Measurements from ENCODE around the gene XPA.
A peak's percentile ranks its signal among the peaks of the same experiment; 100 is the strongest.
"Not testable (repeated sequence)": the region's sequence is repeated elsewhere in the genome, so short reads cannot be mapped to it uniquely, and the experiment has no call there.

XPA gene

DNA sequence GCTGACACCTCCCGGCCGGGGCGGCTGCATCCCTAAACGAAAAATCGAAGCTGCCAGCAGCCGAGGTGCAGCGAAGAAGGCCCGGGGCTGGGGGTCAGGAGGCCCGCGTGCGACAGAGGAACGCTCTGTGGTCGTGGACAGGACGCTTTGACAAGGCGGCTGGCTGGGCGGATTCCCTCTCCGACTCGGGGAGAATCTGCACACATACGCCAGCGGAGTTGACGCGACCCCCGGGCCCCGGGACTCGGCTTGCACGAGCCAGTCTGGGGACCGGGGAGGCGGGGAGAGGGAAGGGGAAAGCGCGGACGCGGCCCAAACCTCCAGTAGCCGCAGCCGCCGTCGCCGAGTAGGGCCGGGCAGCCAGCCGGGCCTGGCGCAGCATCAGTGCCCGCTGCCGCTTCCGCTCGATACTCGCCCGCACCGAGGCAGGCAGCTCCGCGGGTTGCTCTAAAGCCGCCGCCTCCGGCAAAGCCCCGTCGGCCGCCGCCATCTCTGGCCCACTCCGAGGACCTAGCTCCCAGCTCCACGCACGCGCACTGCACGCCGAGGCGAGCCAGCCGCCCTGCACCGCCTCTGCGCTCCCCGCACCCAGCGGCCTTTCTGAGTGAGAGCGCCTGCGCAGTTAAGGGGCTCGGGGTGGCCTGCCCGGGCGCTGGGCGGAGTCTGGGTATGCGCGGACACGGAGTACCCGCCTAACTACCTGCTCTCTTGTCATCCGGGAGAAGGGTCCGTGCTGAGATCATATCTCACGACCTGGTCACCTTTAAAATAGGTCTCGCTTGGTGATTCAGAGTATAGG lies at the start of gene XPA:
Gene XPA (minus strand): TSS at position 538 of the 799 bp plus-strand sequence. CDS start 48 bp downstream, at position 490.
- peak within 1 kb of the TSS; percentile 83 for H3K4me3 Mint-ChIP-seq
- H3K27me3 Mint-ChIP-seq = peaks cover 17% of the 10 kb centered on the region
- peak within 1 kb of the TSS; percentile 86 for H3K27ac Mint-ChIP-seq
- H3K4me1 Mint-ChIP-seq = peaks cover 55% of the 10 kb centered on the region
- CTCF ChIA-PET = interaction anchor here (0.8 to 1.8 kb wide), 7 partner anchors 8 to 310 kb away, joined by 3 to 6 read pairs (median 4); partner anchors contain the start of genes NCBP1, TDRD7, TRMO and TSTD2
- H3K9me3 Mint-ChIP-seq = no peaks in the 10 kb centered on the region
- H3K36me3 Mint-ChIP-seq = peaks cover 25% of the 10 kb centered on the region
- DNase-seq = peak; percentile 98

DNA sequence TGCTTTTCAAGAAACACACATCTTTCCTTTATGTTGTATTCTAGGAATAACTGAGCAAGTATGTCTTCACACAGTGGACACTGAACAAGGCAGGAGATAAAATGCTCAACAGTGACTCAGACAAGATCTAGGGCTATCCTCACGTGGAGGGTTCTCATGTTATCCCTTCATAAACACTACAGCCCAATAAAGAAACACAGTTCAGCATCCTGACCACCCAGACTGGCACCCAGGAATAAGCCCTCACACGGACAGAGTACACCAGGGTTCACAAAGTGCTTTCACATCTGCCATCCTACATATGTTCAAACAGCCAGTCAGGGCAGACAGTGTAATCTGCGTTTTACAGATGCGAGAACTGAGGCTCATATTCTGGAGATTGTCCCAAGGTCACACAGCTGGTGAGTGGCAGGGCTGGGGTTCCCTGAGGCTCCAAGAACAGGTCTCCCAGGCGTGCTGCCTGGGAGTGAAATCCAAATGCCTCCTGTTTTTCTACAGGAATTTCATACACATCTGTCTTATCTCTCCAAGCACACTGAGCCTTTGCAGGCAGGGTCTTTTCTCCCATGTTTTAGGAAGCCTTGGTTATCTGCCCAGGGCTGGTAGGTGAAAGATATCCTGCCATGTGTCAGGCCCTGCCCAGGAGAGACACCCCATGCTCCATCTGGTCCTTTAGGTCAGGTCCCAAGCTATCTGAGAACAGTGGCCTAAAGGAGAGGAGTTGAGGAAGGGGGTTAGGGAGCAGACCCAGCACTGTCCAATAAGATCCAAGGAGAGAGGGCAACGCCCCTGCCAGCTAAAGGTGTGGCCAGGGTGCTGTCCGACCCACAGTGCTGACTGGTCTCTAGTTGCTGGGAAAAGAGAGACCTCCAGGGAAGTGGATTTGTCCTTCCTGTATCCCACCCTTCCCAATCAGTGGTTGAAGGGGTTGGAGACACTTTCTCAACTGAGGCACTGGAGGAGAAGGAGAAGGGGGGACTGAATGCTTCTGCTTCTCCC lies 47.9 kb upstream of the XPA start:
- Mint-ChIP-seq H3K4me1 (peaks cover 12% of the 10 kb centered on the region), H3K27me3 (peaks cover 71% of the 10 kb centered on the region), H3K9me3 (no peaks in the 10 kb centered on the region), H3K27ac (no peak overlapping the region), H3K36me3 (peaks cover 5% of the 10 kb centered on the region), H3K4me3 (no peak overlapping the region)
- DNase-seq = no peak
- CTCF ChIA-PET = no interaction called here

DNA sequence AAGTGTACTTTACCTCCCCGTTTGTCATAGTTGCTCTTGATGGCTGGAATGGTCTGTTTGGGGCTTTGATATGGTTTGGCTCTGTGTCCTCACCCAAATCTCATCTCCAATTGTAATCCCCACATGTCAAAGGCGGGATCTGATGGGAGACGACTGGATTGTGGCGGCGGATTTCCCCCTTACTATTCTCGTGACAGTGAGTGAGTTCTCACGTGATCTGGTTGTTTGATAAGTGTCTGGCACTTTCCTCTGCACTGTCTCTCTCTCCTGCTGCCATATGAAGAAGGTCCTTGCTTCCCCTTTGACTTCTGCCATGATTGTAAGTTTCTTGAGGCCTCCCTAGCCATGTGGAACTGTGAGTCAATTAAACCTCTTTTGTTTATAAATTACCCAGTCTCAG lies 46.9 kb upstream of the XPA start:
- DNase-seq, CTCF ChIA-PET, H3K9me3 Mint-ChIP-seq, H3K36me3 Mint-ChIP-seq, H3K4me3 Mint-ChIP-seq, H3K27ac Mint-ChIP-seq: not testable (repeated sequence)
- Mint-ChIP-seq H3K4me1 (peaks cover 12% of the 10 kb centered on the region), H3K27me3 (peaks cover 77% of the 10 kb centered on the region)

DNA sequence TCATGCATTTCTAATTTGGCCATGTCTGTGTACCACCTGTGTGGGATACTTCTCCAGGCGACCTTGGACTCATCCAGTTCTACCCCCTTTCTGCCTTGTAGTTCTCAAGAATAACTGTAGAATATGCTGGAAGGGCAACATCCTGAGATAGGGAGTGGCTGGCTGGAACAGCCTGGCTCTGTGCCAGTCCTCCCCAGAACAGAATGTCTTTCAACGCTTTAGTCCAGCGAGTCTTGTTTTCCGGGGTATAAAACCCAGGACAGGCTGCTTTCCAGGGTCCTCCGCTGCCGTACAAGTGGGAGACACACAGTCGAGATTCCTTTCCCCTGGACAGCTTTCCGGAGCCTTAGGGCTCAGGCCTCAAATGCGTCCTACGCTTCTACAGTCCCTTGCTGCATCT lies 45.4 kb upstream of the XPA start:
- Mint-ChIP-seq H3K27me3 (peaks cover 79% of the 10 kb centered on the region), H3K27ac (no peak overlapping the region), H3K4me3 (no peak overlapping the region), H3K9me3 (no peaks in the 10 kb centered on the region), H3K4me1 (peaks cover 12% of the 10 kb centered on the region), H3K36me3 (peaks cover 5% of the 10 kb centered on the region)
- CTCF ChIA-PET = no interaction called here
- DNase-seq = no peak

DNA sequence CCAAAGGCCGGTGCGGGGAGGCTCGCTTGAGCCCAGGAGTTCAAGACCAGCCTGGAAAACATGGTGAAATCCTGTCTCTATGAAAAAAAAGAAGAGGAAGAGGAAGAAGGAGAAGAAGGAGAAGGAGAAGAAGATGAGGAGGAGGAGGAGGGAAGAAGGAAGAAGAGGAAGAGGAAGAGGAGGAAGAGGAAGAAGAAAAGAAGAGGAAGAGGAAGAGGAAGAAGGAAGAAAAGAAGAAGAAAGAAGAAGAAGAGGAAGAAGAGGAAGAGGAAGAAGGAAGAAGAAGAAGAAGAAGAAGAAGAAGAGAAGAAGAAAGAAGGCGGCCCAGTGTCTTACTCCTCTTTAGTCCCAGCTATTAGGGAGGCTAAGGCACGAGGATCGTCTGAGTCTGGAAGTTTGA lies 44.8 kb upstream of the XPA start:
- peaks cover 78% of the 10 kb centered on the region for H3K27me3 Mint-ChIP-seq
- DNase-seq = no peak
- H3K27ac Mint-ChIP-seq = no peak overlapping the region
- H3K36me3 Mint-ChIP-seq = peaks cover 5% of the 10 kb centered on the region
- no peak overlapping the region for H3K4me3 Mint-ChIP-seq
- CTCF ChIA-PET = no interaction called here
- H3K9me3 Mint-ChIP-seq = no peaks in the 10 kb centered on the region
- H3K4me1 Mint-ChIP-seq = peaks cover 12% of the 10 kb centered on the region

DNA sequence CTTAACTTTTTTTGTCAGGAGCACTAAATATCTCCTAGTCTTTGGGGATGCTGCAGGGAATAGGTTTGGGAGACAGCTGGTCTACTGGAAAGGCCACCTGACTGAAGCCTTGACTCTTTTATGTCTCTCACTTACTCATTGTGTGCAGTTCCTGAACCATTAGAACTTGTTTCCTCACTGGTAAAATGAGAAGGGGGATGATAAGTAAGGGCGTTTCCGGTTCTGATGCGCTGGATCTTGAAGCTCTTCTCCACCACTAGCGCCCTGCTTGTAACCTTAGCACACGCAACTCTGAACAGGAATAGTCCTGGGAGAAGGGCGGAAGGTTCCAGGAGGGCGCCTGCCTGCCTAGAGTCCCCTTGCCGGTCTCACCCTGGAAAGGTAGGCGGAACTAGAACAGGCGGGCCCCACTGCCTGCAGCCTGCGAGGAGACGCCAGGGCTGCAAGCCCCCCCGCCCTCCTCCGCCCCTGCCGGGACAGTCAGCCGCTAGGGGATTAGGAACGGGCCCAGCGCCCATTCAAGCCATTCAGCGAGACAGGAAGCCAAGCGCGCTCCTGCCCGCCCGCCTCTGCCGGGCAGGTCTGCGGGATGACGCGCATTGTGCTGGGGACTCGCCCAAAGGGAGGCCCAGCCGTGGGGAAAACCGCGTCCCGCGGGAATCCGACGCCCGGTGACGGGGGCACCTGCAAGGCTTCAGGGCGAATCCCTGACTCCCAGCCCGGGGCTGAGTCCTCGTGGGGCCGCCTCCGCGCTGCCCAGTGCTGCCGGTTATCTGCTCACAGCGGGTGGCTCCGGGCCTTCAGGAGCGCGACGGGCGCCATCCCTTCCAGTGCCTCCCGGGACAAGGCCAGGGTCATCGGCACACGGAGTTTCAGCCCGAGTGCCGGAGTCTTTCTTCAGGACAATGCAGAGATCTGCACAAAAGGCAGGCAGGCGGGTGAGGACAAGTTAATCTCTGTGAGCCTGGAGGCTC lies 44.0 kb upstream of the XPA start:
- DNase-seq = peak; percentile 56
- Mint-ChIP-seq H3K4me3 (peak overlapping the region; percentile 29), H3K4me1 (peaks cover 12% of the 10 kb centered on the region), H3K27me3 (peaks cover 78% of the 10 kb centered on the region), H3K36me3 (peaks cover 5% of the 10 kb centered on the region), H3K9me3 (no peaks in the 10 kb centered on the region), H3K27ac (no peak overlapping the region)
- CTCF ChIA-PET = no interaction called here

DNA sequence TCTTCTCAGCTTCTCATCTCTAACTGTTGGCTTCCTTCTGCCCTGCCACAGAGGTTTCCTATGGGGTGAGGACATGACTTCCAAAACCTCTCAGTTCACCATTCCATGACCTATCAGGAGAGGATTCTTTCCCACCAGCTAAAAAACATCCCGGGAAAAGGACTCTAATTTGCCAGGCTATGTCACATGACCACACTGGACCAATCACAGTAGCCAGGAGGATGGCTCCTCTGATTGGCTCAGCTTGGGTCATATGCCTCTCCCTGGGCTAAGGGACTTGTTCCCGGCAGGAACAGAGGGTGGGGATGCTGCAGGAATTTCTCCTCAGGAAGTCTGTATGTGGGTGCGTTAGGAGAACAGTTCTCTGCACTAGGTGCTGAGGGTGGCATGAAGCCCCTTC lies 40.3 kb upstream of the XPA start:
- H3K4me1 Mint-ChIP-seq = peaks cover 12% of the 10 kb centered on the region
- H3K36me3 Mint-ChIP-seq = peaks cover 5% of the 10 kb centered on the region
- H3K9me3 Mint-ChIP-seq = no peaks in the 10 kb centered on the region
- DNase-seq = no peak
- no peak overlapping the region for H3K4me3 Mint-ChIP-seq
- H3K27ac Mint-ChIP-seq = no peak overlapping the region
- CTCF ChIA-PET = interaction anchor here (0.6 to 1.2 kb wide), 2 partner anchors 25 to 153 kb away, joined by 3 read pairs; no protein-coding TSS in a partner anchor
- H3K27me3 Mint-ChIP-seq = peaks cover 68% of the 10 kb centered on the region

- CTCF ChIA-PET = interaction anchor here (1.3 kb wide), 1 partner anchor 155 kb away, joined by 5 read pairs; no protein-coding TSS in a partner anchor
- Mint-ChIP-seq H3K4me3 (no peak overlapping the region), H3K36me3 (no peaks in the 10 kb centered on the region), H3K27ac (no peak overlapping the region), H3K9me3 (no peaks in the 10 kb centered on the region), H3K27me3 (peaks cover 51% of the 10 kb centered on the region), H3K4me1 (no peaks in the 10 kb centered on the region)
- DNase-seq = no peak
Measured at GRCh38 chr9:97735070-97735600, 38.0 kb upstream of the XPA start.

GRCh38 chr9:97726716-97727115 lies 29.6 kb upstream of the XPA start:
- DNase-seq = no peak
- no peak overlapping the region for H3K27ac Mint-ChIP-seq
- peaks cover 58% of the 10 kb centered on the region for H3K27me3 Mint-ChIP-seq
- H3K36me3 Mint-ChIP-seq = no peaks in the 10 kb centered on the region
- CTCF ChIA-PET = interaction anchor here (1.2 kb wide), 1 partner anchor 164 kb away, joined by 3 read pairs; no protein-coding TSS in a partner anchor
- no peaks in the 10 kb centered on the region for H3K9me3 Mint-ChIP-seq
- H3K4me1 Mint-ChIP-seq = no peaks in the 10 kb centered on the region
- no peak overlapping the region for H3K4me3 Mint-ChIP-seq

DNA sequence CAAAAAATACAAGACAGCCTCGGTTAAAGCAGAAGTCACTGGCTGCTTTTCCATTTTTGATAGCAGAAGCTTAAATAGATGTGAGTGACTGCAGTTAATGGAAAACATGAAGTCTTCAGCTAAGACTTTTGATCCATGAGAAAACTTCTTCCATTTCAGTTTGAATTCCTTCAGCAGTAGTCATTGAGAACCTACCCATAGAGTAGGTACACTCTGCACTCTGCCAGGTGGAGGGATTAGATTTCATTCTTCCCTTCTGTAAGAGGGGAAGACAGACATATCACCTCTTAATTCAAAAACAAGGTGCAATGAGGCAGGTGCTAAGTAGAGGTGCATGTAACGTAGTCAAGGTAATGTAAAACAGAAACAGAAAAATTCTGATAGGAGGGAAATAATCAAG lies 26.7 kb upstream of the XPA start:
- CTCF ChIA-PET = no interaction called here
- no peak overlapping the region for H3K4me3 Mint-ChIP-seq
- H3K4me1 Mint-ChIP-seq = peaks cover 5% of the 10 kb centered on the region
- H3K9me3 Mint-ChIP-seq = peaks cover 8% of the 10 kb centered on the region
- peaks cover 78% of the 10 kb centered on the region for H3K27me3 Mint-ChIP-seq
- no peak for DNase-seq
- H3K27ac Mint-ChIP-seq = no peak overlapping the region
- H3K36me3 Mint-ChIP-seq = peaks cover 2% of the 10 kb centered on the region

DNA sequence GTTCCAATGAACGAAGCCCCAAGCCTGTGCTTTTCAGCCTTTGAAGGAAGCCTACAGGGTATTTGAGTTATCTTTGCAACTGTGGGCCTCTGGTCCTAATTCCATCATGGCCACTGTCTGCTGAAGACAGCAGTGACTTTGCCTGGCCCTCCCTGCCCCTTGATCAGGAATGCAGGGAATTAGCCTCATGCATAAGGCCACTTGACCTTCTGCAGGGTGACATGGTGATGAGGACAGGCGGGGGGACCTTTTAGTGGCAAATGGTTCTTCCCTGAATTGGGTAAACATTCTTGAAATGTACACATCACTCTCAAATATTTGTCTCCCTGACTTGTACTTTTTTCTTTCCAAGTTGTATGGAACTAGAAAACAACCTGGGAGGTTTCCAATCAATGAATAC lies 25.2 kb upstream of the XPA start:
- Mint-ChIP-seq H3K4me1 (peaks cover 5% of the 10 kb centered on the region), H3K36me3 (peaks cover 2% of the 10 kb centered on the region), H3K27ac (no peak overlapping the region), H3K9me3 (peaks cover 8% of the 10 kb centered on the region), H3K27me3 (peaks cover 81% of the 10 kb centered on the region), H3K4me3 (no peak overlapping the region)
- no peak for DNase-seq
- CTCF ChIA-PET = no interaction called here

GRCh38 chr9:97721396-97721795 lies 24.3 kb upstream of the XPA start:
- H3K4me3 Mint-ChIP-seq = no peak overlapping the region
- CTCF ChIA-PET = interaction anchor here (1.1 kb wide), 1 partner anchor 174 kb away, joined by 3 read pairs; no protein-coding TSS in a partner anchor
- peaks cover 2% of the 10 kb centered on the region for H3K36me3 Mint-ChIP-seq
- no peak overlapping the region for H3K27ac Mint-ChIP-seq
- peaks cover 8% of the 10 kb centered on the region for H3K9me3 Mint-ChIP-seq
- H3K4me1 Mint-ChIP-seq = peaks cover 5% of the 10 kb centered on the region
- no peak for DNase-seq
- peaks cover 79% of the 10 kb centered on the region for H3K27me3 Mint-ChIP-seq

DNA sequence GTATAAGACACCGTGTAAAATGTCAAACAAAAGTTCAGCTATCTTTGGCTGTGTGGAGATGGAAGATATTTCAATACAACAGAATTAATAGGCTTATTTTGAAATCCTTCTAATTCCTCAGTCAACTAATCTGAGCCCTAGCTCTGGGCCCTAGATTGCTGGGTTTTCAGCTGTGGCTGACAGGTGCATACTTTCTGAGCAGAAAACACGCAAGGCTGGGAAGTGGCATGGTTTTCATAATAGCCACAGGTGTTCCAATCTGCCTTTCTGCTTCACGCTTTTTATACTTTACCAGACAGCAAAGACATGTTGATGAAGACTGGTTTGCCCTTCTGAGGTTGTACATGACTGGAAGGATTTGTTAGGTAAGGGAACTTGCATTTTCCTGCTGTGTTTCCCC lies 20.7 kb upstream of the XPA start:
- H3K36me3 Mint-ChIP-seq = peaks cover 3% of the 10 kb centered on the region
- peaks cover 59% of the 10 kb centered on the region for H3K27me3 Mint-ChIP-seq
- H3K27ac Mint-ChIP-seq = no peak overlapping the region
- CTCF ChIA-PET = interaction anchor here (1.0 kb wide), 1 partner anchor 172 kb away, joined by 3 read pairs; no protein-coding TSS in a partner anchor
- DNase-seq = no peak
- H3K9me3 Mint-ChIP-seq = peaks cover 8% of the 10 kb centered on the region
- peaks cover 31% of the 10 kb centered on the region for H3K4me1 Mint-ChIP-seq
- no peak overlapping the region for H3K4me3 Mint-ChIP-seq
